ENCODE measurements around the gene ZNF253. TPM values are rescaled to one million over a fixed set of nuclear protein-coding genes. Genes with fewer than 3 reads are reported as not detected.
"Not testable (repeated sequence)": the region's sequence is repeated elsewhere in the genome, so short reads cannot be mapped to it uniquely, and the experiment has no call there.

The ZNF253 gene
- not detected in 2 replicates for total RNA-seq (2014; rRNA removed; shearing (Covaris generic))
- 0.10 TPM in 1 of 2 replicates, not detected in the other for polyA plus RNA-seq (2015; cell fraction: cytosol; rRNA removed)
- polyA plus RNA-seq (2015; cell fraction: nucleus; rRNA removed): 0.13 TPM in 1 of 2 replicates, not detected in the other

DNA sequence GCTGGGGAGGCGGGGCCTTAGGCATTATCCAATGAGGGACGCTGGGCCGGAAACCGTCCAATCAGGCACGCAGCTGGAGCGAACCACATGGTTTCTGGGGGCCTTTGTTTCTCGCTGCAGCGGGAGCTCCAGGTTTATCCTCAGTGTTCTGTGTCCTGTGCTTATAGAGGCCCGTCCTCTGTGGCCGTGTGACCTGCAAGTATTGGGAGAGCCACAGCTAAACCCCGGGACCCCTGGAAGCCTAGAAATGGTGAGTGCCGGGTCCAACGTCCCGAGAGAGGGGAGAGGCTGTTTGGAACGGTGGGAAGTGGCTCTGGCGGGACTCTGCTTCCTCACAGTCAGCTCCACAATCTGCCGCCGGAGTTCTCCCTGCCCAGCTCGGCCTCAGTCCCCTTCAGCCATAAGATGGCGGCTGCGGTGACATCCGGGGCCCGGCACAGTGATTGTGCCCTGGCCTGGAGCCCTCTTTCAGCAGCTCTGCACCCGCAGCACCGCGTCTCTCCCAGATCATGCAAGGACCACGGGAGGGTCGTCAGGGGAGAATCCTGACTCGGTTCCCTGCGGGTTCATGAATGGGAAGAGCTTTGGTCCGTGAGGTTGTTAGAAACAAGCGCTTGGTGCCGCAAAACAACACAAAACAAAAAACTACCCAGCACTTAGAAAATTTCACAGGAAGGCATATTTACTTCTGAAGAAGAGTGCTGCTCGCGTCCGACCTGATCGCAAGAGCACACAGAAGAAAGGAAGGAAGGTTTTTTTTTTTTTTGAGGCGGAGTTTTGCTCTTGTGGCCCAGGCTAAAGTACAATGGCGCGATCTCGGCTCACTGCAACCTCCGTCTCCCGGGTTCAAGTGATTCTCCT, at the start of gene ZNF253:
Gene ZNF253, plus strand, starts transcription at position 133 of the 861 bp plus-strand sequence. Its CDS starts 115 bp downstream, at position 248.
- peak; percentile 18 for DNase-seq (ENCODE audit: low read depth)

DNA sequence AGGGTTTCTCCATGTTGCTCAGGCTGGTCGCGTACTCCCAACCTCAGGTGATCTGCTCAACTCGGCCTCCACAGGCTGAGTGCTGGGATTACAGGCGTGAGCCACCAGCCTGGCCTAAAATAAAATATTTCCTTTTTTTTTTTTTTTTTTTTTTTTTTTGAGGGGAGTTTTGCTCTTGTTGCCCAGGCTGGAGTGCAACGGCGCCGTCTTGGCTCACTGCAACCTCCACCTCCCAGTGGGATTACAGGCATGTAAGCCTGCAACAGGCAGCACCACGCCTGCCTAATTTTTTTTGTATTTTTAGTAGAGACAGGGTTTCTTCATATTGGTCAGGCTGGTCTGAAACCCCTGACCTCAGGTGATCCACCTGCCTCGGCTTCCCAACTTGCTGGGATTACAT, 49.0 kb upstream of the ZNF253 start:
- no peak for DNase-seq (ENCODE audit: low read depth)

DNA sequence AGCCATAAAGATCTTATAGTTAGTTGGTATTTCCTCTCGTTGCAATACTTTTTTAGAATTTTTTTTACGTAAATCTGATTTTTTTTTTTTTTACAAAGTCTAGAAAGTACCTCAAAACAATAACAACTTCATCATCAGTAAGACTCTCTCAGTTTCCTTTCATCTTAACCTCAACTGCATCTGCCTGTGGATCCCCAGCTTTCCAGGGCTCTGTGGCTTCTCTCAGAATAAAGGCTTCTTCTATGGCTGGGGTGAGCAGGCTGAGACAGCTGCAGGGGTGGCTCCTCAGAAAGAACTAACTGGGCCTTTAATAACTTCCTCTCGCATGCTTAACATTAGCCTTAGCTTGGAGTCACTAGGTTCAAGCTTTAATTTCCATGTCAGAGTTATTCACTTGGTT, 48.3 kb upstream of the ZNF253 start:
- DNase-seq (ENCODE audit: low read depth): no peak

DNA sequence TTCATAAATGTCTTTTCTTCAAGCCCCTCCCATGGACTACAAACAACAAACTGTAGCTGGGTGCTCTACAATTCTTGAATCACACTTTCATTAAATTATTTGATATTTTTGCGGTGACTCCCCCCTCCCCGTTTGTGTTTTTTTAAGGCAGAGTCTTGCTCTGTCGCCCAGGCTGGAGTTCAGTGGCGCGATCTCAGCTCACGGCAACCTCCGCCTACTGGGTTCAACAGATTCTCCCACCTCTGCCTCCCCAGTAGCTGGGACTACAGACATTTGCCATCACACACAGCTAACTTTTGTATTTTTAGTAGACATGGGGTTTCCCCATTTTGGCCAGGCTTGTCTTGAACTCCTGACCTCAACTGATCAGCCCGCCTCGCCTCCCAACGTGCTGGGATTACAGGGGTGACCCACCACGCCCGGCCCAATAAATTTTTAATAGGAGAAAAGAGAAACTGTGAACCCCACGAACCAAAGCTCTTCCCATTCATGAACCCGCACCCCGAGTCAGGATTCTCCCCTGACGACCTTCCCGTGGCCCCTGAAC, 44.8 kb upstream of the ZNF253 start:
- DNase-seq (ENCODE audit: low read depth): no peak

DNA sequence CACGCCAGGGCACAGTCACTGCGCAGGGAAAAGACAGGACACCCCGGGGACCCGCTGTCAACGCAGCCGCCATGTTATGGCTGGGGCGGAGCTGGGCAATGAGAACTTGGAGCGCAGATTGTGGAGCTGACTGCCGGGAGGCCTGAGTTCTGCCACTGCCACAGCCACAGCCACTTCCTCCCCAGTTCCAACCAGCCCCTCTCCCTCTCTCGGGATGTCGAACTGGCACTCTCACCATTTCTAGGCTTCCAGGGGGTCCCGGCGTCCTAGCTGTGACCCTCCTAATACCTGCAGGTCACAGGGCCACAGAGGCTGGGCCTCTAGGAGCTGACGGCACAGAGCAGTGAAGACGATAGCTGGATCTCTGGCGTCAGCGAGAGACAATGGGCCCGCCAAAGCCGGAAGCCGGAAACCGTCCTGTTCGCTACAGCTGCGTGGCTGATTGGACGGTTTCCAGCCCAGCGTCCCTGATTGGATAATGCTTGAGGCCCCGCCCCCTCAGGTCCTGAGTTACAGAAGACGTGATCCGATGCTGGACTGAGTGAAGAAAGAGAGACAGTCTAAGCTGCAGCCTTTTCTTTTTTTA, 44.2 kb upstream of the ZNF253 start, which contains the start of gene ZNF506:
Gene ZNF506, minus strand, starts transcription at position 385 of the 586 bp plus-strand sequence. Its CDS starts 147 bp downstream, at position 238.
- DNase-seq (ENCODE audit: low read depth): peak; percentile 56

DNA sequence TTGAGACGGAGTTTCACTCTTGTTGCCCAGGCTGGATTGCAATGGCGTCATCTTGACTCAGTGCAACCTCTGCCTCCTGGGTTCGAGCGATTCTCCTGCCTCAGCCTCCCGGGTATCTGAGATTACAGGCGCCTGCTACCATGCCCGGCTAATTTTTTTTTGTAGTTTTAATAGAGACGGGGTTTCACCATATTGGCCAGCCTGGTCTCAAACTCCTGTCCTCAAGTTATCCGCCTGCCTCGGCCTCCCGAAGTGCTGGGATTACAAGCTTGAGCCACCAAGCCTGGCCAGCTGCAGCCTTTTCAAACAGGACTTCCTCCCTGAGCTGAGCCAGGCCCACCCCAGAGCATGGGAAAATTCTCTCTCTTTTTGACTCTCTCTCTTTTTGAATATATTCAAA, 43.7 kb upstream of the ZNF253 start:
- not testable (repeated sequence) for DNase-seq (ENCODE audit: low read depth)

DNA sequence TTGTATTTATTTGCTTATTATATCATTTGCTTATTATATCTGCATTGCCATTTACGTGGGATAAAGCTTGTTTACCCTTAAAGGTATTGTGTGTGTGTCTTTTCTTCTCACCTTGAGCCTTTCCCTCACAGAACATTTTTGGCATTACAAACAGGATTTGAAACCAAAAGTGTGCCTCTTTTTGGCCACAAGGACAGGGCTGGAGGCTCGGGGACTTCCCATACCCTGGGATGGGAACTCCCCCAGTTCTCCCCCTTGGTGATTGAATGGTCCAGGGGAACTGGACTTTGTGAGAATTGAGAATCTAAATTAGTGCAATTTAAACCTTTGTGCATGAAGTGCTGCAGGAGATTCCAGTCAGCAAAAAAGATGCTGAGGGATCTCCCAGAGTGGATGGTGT, 41.8 kb upstream of the ZNF253 start:
- no peak for DNase-seq (ENCODE audit: low read depth)

DNA sequence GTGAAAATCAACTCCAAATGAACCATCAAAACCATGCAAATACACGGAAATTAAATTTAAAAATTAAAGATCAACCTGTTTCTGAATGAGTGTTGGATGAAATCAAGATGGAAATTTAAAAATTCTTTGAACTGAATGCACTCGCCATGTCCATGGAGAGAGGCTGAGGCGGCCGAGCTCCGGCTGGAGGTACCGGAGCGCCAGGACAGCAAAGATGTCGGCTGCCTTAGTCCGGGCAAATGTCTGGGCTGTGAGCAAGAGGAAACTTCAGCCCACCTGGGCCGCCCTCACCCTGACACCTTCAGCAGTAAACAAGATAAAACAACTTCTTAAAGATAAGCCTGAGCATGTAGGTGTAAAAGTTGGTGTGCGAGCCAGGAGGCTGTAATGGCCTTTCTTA, 38.8 kb upstream of the ZNF253 start:
- no peak for DNase-seq (ENCODE audit: low read depth)

DNA sequence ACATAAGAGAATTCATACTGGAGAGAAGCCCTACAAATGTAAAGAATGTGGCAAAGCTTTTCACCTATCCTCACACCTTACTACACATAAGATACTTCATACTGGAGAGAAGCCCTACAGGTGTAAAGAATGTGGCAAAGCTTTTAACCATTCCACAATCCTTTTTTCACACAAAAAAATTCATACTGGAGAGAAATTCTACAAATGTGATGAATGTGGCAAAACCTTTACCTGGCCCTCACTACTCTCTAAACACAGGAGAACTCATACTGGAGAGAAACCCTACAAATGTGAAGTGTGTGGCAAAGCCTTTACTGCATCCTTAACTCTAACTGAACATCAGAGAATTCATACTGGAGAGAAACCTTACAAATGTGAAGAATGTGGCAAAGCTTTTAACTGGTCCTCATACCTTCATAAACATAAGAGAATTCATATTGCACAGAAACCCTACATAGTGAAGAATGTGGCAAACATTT, 30.1 kb upstream of the ZNF253 start:
- no peak for DNase-seq (ENCODE audit: low read depth)

DNA sequence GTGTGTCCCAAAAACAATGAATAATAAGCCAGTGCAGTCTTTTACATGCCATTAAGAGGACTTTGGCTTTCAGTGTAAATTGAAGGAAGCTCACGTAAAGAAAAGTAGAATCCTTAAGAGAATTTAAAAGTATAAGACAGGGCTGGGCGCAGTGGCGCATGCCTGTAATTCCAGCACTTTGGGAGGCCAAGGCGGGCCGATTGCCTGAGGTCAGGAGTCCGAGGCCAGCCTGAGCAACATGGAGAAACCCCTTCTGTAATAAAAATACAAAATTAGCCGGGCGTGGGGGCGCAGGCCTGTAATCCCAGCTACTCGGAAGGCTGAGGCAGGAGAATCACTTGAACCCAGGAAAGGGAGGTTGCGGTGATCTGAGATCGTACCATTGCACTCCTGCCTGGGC, 17.9 kb upstream of the ZNF253 start:
- no peak for DNase-seq (ENCODE audit: low read depth)

DNA sequence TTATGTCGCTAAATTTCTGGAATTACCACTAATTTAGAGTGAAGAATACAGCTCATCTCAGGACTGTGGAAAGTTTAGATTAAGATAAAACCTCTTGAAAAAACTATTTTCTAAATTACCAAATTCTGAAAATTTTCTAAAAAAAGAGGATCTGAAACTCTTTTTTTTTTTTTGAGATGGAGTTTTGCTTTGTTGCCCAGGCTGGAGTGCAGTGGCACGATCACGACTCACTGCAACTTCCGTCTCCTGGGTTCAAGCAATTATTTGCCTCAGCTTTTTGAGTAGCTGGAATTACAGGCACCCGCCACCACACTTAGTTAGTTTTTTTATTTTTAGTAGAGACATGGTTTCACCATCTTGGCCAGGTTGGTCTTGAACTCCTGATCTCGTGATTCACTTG, 16.6 kb upstream of the ZNF253 start:
- no peak for DNase-seq (ENCODE audit: low read depth)

DNA sequence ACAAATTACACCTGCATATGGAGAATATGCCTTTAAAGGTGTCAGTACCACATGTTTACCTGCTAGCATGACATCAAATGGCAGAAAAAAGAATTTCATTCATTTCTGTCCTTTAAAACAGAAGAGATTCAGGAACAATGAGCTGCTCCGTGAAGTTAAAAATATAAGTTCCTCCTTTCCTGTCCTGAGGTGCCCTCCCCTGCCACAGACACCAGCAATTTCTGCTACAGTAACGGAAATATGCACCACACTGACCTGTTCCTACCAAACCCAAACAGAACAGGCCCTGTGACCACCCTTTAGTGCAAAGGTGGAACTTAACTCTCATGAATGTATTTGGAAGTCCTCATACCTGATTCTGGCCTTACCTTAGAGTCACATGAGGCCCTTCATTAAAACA, 13.9 kb upstream of the ZNF253 start:
- DNase-seq (ENCODE audit: low read depth): not testable (repeated sequence)

DNA sequence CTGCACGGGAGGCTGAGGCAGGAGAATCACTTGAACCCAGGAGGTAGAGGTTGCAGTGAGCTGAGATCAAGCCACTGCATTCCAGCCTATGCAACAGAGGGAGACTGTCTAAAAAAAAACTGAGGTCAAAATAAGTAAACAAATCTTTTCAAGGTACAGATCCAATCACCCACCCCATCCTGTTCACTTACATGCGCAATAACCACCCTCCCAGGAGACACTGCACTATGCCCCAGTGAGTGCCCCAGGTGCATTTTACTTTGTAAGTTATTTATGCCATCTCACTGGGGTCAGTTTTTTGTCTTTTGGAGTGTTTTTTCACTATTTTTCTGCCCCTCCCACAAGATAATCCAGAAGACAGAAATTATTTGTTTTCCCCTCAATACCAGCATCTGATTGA, 6.9 kb upstream of the ZNF253 start:
- no peak for DNase-seq (ENCODE audit: low read depth)

DNA sequence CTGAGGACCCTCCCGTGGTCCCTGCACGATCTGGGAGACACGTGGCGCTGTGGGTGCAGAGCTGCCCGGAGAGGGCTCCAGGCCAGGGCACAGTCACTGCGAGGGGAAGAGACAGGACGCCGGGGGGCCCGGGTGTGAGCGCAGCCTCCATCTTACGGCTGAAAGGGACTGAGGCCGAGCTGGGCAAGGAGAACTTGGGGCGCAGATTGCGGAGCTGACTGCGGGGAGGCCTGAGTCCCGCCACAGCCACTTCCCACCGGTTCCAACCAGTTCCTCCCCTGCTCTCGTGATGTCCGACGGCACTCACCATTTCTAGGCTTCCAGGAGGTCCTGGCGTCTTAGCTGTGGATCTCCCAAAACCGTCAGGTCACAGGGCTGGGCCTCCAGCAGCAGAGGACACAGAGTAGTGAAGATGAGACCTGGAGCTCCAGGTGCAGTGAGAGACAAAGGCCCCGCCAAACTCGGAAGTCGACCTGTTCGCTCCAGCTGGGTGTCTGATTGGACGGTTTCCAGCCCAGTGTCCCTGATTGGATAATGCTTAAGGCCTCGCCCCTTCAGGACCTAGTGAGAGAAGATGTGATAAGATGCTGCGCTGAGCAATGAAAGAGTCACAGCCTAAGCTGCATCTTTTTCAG, 4.8 kb upstream of the ZNF253 start:
- DNase-seq (ENCODE audit: low read depth): no peak

DNA sequence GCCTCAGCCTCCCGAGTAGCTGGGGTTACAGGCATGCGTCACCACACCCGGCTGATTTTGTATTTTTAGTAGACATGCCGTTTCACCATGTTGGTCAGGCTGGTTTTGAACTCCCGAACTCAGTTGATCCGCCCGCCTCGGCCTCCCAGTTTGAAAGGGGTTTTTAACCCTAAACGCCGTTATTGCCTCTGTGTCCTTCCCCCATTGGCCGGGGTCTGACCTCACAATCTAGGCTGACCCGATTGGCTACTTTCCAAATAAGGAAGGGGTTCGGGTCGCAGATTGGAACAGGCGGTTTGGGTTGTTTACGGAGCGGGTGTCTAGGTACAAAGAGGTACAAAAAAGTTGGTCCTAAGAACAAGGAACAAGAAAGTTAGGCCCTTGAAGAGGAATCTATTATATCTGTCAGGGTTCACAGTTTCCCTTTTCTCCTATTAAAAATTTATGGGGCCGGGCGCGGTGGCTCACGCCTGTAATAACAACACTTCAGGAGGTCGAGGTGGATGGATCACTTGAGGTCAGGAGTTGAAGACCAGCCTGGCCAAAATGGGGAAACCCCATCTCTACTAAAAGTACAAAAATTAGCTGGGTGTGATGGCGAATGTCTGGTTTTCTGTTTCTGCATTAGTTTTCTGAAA, 1.0 kb downstream of the ZNF253 start:
- no peak for DNase-seq (ENCODE audit: low read depth)

DNA sequence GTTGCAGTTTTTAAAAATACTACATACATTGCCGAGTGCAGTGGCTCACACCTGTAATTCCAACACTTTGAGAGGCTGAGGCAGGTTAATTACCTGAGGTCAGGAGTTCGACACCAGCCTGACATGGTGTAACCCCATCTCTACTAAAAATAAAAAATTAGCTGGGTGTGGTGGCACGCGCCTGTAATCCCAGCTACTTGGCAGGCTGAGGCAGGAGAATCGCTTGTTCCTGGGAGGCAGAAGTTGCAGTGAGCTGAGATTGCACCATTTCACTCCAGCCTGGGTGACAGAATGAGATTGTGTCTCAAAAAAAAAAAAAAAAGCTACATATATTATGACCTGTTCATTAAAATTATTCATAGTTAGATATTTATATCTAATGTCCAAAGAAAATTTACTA, 4.4 kb downstream of the ZNF253 start:
- DNase-seq (ENCODE audit: low read depth): not testable (repeated sequence)

DNA sequence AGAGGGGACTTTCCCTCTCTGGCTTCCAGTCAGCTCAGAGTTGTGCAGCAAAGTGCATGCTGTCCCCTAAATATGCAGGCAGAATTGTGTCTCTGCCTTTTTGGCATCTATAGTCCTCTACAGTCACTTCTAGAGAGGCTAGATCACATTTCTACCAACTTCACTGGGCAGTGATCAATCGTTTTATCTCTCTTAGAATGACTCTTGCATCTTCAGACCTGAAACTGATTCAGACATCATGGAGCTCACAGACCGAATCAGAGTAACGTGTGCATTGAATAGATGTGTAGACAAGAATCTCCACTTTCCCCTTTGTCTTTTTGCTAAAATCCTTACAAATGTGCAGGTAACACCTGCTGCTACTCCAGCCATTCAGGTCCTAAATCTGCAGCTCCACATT, 6.2 kb downstream of the ZNF253 start:
- no peak for DNase-seq (ENCODE audit: low read depth)

DNA sequence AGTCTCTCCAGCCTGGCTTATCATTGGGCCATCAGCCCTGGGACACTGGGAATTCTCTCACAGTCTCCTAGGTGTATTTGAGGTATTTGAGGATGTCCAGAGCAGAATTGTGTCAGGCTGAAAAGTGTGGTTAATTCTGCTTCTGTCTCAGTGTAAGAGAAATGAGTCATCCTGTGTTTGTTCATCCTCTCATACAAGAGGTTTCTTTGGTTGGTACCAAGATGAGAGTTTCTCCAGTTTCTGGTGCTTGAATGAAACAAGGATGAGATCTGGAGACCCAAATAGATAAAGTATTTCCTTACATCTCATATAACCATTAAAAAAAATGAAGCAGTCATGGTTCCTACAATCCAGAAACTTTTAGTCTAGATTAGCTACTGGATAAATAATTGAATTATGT, 7.7 kb downstream of the ZNF253 start:
- DNase-seq (ENCODE audit: low read depth): no peak

DNA sequence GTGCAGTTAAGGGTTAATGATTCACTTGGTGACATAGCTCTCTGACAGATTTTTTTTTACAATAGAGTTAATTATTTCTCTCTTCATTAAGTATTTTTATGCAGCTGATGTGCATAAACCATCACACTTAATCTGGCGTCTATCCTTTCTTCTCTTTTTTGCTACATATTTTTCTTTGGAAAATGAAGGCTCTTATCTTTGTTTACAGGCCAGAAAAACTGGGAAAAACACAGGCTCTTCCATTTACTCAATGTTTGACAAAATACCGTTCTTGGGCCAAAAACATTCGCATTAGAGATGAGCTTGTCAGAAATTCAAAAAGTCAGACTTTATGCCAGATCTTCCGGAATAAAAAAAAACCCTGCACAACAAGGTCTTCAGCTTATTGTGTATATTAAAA, 12.0 kb downstream of the ZNF253 start:
- DNase-seq (ENCODE audit: low read depth): no peak

DNA sequence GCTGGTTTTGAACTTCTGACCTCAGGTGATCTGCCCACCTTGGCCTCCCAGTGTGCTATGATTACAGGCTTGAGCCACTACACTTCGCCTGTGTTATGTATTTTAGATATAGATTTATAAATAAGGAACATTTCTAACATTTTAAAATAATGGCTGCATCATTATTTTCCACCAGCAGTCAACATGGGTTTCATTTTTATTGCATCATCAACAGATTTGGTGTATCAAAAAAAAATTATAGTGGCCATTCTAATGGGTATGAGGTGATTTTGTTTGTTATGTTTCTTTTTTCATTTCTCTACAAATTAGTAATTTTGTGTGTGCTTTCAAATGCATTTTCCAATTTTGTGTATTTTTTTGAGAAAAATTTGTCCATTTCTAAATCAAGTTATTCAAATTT, 18.9 kb downstream of the ZNF253 start:
- DNase-seq (ENCODE audit: low read depth): no peak
